GM18873 (cell line): ENCODE measurements around the gene TTC39C.
A peak's percentile ranks its signal among the peaks of the same experiment; 100 is the strongest.

Experiments
- ATAC-seq: cut with Tn5 transposase; IDR thresholded peaks from one replicate; pipeline ENCODE4 v1.9.1; 2021; ENCODE audit warnings: mild to moderate bottlenecking, moderate library complexity, moderate number of reproducible peaks; ENCODE audit not compliant: unreplicated experiment, low FRiP score

The TTC39C gene

DNA sequence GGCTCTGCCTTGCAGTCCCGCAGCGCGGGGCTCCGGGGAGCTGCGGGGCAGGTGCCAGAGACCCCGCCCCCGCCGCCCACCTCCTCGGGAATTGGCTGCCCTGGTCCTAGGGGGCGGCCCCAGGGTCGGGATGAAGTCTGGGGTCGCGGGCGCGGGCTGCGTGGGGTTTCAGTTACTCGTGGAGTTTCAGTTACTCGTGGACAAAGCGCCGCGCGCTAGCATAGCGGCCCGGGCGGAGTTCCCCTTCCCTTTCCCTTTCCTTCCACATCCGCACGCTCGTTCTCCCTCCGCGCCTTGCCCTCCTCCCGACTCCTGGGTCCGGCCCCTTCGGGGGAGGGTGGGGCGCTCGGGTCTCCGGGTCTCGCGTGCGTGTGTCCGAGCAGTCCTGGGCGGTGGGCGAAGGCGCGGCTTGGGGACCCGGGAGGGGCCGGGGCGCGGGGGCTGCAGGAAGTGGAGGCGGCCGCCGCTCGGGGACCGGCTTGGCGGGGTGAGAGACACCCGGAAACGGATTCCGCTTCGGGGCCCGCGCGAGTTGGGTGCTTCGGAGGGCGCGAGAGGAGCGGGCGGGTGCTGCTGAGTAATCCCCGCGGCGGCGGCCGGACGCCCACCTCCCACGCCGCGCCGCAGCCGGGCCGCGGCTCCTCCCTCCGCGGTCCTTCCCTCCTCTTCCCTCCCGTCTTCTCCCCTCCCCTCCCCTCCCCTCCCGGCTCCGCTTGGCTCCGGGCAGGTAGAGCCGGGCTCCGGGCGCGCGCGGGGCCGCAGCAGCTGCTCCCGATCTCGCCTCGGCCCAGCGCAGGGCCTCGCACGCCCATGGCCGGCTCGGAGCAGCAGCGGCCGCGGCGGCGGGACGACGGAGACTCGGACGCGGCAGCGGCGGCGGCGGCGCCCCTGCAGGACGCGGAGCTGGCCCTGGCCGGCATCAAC lies at the start of gene TTC39C:
TTC39C (plus strand) TSS at position 693 of the 924 bp plus-strand sequence; CDS start at position 811, 118 bp downstream.
- ATAC-seq: no peak

DNA sequence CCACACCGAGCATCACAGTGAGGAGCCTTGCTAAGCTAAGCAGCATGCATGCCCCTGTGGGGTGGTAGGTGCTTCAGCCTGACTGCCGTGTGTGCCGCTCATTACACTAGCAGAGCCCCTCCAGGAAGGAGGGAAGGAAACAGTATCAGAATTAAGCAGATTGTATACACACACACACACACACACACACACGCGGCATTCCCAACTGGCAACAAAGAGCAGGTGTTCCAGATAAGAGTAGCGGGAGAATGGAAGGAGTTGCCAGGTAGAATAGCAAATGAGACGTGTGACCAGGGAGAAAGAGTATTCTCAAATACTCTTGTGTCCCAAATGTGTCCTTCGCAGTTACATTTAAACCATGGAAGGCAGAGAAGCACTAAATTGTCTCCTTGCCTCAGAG lies 47.6 kb upstream of the TTC39C start:
- no peak for ATAC-seq

GRCh38 chr18:23967321-23968089 lies 47.0 kb upstream of the TTC39C start:
- ATAC-seq: peak; percentile 71

- no peak for ATAC-seq
Measured at GRCh38 chr18:23968638-23969604, 45.6 kb upstream of the TTC39C start.

DNA sequence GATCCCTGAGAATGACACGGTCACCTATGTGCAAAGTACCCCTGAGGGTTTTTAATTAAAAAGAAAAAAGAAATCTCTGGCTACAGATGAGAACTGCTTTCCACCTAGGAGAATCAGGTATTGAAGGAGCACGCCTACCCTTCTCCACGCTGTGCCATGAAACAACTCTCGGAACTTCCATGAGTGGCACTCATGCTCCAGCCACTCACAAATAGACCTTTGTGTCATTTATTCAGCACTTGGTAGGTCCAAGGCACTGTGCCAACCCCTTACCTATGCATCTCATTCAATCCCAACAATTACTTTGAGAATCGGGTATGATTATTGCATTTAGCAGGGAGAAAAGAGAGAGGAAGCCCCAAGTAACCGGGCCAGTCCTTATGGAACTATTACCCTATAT lies 44.9 kb upstream of the TTC39C start:
- no peak for ATAC-seq

DNA sequence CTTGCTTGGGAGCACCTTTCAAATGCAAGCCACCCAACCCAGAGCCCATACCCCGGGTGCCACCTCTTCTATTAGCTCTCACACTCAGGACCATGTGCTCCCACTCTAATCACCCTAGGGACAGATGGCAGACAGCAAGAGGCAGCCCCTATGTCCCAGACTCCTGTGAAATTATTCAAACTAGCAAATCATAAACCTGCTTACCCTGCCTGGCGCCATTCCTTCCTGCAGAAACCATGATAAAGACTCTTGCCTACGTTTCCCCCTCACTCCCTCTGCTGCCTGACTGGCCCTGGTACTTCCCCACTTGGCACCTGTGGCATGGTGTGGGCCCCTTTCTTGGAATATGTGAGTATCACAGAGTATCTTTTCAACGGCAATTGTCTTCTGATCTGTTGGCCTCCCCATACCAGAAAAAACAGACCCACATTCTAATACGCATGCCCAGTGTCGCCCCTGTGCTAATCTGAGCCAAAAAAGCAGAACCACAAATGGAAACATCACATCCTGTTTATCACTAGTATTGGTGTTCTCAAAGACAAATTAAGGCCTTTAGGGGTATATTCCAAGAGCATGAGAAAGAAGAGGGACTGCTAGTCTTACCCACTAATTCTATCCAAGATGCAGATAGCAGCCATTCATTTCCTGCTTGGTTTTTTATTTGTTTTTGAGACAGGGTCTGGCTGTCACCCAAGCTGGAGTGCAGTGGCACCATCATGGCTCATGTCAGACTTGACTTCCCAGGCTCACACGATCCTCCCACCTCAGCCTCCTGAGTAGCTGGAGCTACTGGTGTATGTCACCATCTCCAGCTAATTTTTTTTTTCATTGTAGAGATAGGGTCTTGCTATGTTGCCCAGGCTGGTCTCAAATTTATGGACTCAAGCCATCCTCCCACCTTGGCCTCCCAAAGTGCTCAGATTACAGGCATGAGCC lies 44.1 kb upstream of the TTC39C start:
- no peak for ATAC-seq

GRCh38 chr18:23971097-23971440 lies 43.5 kb upstream of the TTC39C start:
- ATAC-seq: no peak

DNA sequence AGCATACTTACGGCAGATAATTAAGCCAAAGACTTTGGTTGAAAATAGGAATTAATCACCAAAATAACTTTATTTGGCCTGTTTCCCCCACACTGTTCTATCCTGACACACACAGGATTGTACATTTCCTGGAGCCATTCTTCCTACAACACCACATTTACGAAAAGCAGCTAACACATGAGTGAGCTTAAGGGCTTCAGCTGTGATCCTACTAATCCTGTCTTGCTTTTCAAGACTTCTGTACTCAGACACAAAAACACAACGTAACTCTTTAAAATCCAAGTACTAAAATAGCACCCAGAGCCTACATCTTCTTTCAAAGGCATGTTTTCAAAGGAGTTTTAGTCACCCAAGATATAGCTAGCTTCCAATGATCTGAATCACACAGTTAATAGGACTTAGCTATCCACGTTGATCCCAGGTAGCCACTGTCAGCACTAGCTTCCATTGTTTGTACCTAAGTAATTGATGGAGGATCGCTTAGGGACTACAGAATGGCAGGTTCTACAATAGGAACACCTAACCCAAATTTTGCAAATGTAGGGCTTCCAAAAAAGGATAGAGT lies 42.8 kb upstream of the TTC39C start:
- ATAC-seq: no peak

DNA sequence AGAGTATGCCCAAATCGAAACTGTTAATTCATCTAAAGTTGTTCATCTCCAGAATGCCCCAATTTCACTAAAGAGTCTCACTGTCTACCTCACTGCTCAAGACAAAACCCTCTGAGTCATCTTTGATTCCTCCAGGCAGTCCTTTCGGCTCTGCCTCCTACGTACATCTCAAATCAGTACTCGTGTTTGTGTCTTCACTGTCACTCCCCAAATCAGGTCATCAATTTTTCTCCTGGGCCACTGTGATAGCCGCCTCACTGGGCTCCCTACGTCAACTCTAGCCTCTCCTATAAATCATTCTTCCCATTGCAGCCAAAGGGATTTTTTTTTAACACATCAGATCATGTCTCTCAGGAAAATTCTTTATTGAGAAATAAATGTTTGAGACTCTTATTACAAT lies 42.1 kb upstream of the TTC39C start:
- ATAC-seq: no peak

GRCh38 chr18:23977103-23977502 lies 37.5 kb upstream of the TTC39C start:
- ATAC-seq: no peak

DNA sequence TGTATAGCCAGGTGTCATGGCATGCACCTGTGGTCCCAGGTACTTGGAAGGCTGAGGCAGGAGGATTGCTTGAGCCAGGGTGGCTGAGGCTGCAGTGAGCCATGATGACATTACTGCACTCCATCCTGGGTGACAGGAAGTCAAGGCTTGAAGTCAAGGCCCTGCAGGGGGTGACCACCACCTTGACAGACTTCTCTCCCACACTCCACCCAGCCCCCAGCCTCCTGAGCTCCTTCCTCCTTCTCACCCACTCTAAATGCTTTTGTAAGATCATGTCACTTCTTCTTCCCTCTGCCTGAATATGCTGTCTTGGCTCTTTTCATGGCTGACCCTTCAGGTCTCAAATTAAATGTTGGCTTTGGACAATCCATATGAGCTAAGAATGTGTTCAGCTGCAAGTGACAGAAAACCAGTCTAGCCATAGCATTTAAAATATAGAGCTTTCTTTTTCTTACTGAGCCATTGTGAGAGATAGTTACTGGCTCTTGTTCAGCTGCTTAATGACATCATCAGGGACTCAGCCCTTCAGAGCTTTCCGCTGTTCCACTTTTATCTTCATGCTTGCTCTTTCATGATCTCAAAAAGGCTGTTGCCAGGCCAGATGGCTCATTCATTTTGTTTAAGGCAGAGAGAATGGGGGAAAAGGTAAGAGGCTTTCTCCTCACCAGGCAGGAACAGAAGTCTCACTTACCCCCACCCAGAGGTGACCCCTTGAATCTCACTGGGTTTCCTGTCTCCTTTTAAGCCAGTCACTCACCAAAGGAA lies 36.7 kb upstream of the TTC39C start:
- no peak for ATAC-seq

GRCh38 chr18:23981369-23981980 lies 33.1 kb upstream of the TTC39C start:
- ATAC-seq: peak; percentile 89

- no peak for ATAC-seq
Measured at GRCh38 chr18:23982155-23983079, 32.1 kb upstream of the TTC39C start.

DNA sequence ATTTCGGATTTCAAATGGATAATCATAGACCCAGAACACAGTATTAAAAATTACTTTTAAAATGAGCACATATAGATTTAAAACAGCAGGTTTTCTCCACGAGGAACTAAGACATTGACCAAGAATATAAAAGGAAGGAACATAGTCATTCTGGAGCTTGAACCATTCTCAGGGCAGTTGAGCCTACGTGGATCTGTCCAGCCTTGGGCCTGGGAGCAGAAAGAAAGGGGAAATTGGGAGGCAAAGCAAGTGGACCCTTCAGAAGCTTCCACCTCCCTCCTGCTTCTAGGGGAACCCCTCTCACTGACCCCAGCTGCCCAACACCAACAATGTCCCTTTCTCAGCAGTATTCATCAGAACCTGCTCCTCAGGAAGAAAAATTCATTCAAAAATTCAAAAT lies 31.4 kb upstream of the TTC39C start:
- ATAC-seq: no peak

GRCh38 chr18:23986600-23987359 lies 27.8 kb upstream of the TTC39C start:
- no peak for ATAC-seq
